ENCODE data around the gene YPEL4.
"Not testable (repeated sequence)": the region's sequence is repeated elsewhere in the genome, so short reads cannot be mapped to it uniquely, and the experiment has no call there.

YPEL4 gene

DNA sequence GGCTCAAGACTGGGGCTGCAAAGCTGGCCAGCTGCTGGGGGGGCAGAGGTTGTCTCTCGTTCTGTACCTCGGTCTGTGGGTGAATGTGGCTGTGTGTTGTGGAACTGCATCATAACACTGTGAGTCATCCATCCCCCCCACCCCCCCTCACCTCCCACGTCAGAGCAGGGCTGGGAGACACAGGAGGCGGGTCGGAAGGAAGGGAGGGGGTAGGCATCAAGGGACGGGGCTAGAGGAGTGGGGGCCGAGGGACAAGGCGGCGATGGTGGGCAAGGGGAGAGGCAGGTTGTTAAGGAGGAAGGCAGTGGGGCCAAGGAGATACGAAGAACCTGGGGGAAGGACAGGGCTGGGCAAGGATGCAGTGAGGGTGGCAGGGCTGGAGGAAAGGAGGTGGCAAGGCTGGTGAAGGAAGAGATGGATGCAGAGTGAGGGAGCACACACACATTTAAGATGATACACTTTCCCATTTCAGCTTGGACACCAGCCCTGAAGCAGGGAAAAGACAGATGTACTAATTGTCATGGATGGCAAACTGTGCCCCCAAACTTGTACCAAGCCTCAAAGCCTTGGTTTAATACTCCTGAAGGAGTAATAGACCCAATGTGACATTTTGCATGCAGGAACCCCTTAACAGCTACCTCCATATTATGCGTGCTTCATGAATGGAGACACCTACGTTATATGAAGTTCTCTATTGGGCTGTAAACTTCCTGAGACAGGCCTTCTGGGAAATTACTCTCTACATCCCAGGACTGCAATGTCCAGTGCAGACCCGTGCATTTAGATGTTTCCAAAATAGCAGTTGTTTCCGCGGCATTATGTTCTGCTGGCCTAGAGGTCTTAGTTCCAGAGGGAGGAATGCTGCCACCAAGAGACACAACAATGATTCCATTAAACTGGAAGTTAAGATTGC is at the start of gene YPEL4:
Gene YPEL4, minus strand, starts transcription at position 87 of the 913 bp plus-strand sequence. CDS start 2,805 bp downstream, outside the sequence.
- peak; percentile 40 to 41 for DNase-seq (ENCODE audit: low read depth in 2 of 2)

DNA sequence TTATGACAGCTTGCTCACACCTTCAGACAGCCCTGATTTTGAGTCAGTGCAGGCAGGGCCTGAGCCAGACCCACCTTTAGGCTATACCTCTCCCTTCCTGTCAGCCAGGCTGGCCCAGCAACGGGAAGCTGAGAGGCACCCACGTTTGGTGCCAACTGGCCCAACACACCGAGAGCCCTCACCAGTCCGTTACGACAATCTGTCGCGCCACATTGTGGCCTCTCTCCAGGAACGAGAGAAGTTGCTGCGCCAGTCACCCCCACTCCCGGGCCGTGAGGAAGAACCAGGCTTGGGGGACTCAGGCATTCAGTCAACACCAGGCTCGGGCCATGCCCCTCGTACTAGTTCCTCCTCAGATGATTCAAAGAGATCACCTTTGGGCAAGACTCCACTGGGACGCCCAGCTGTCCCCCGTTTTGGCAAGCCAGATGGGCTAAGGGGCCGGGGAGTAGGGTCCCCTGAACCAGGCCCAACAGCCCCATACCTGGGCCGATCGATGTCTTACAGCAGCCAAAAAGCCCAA is 49.2 kb upstream of the YPEL4 start:
- DNase-seq (ENCODE audit: low read depth in 2 of 2), result no peak

GRCh38 chr11:57690474-57690873 is 40.8 kb upstream of the YPEL4 start:
- DNase-seq (ENCODE audit: low read depth in 2 of 2), result not testable (repeated sequence)

DNA sequence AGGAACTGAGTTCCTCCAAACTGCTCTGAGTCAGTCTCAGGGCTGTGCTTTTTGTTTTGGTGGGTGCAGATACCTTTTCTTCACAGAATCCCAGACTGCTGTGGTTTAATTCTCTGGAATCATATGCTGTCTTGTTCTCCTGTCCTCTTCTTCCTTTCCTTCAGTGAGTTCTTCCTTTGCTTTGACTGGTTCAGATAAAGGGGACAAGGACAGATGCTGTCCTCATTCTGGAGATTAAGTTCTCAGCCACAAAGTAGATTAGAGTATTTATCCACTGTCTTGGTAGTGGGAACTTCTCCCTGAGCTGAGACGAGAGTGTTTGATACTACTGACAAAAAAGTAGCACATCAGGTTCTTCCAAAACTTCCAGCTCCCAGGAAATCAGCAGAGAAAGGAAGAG is 31.5 kb upstream of the YPEL4 start:
- DNase-seq (ENCODE audit: low read depth in 2 of 2), result no peak

GRCh38 chr11:57680552-57680874 is 30.8 kb upstream of the YPEL4 start:
- no peak for DNase-seq (ENCODE audit: low read depth in 2 of 2)

- no peak for DNase-seq (ENCODE audit: low read depth in 2 of 2)
These were observed 29.7 kb upstream of the YPEL4 start for GRCh38 chr11:57679396-57679795.

- DNase-seq (ENCODE audit: low read depth in 2 of 2), result no peak
These were observed 25.6 kb upstream of the YPEL4 start for GRCh38 chr11:57675176-57675941.

GRCh38 chr11:57674251-57674650 is 24.5 kb upstream of the YPEL4 start:
- DNase-seq (ENCODE audit: low read depth in 2 of 2), result no peak

DNA sequence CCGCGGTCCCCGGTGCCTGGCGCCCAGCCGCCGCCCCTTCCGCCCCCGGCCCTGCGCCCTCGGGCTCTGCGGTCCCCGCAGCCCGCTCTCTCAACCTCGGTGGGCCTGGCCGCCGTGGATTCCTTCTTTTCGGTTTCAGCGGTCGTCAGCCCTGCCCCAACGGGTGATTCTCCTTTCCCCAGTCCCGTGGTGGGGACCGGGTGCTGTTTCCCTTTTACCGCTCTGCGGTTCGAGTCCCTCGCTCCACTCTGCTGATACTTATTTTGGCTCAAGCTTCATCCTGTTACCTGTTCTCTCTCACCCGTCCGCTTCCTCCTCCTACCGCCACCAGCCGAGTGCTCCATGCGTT is 18.7 kb upstream of the YPEL4 start:
- DNase-seq (ENCODE audit: low read depth in 2 of 2), result peak in 1 of 2 donors; percentile 25

- peak; percentile 96 to 98 for DNase-seq (ENCODE audit: low read depth in 2 of 2)
These were observed 18.2 kb upstream of the YPEL4 start, which contains the start of gene ZDHHC5 for GRCh38 chr11:57667736-57668433. Gene ZDHHC5 (plus strand): TSS chr11:57668114. CDS start chr11:57673091, 4,977 bp downstream.

DNA sequence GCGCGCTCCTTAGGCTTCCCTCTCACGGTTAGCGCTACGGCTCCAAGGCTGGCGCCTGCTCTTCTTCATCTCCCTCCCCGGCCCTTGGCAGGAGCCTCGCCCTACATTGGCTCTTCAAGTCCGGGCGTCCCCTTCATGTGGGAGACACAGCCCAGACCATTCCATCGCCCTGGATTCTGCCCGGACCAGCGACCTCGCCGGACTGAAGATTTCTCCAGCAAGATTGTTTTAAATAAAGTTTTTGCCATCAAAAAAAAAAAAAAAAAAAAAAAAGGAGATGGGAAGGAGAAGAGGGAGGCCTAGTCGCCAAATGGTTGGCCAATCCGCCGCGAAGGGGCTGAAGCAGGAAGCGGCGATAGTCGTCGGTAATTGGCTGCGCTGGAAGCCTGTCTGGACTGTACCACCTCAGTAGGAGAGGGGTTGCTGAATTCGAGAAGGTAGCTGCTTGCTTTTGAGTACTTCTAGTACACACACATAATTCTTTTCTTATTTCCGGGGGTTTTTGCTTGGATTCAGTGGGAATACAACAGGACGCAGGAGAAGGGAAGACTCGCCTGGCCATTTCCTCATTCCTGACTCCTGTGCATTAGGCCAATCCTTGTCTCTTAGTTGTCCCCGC is 17.5 kb upstream of the YPEL4 start:
- DNase-seq (ENCODE audit: low read depth in 2 of 2), result peak; percentile 78 to 82

DNA sequence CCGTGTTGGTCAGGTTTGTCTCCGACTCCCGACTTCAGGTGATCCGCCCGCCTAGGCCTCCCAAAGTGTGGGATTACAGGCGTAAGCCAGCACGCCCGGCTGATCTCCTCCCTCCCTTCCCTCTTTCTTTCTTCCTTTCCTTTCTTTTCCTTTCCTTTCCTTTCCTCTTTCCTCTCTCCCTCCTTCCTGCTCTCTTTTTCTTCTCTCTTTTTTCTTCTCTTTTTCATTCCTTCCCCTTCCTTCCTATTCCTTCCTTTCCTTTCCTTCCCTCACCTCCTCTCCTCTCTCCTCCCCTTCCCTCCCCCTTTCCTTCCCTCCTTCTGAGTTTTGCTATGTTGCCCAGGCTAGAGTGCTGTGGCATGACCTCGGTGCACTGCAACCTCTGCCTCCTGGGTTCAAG is 14.3 kb upstream of the YPEL4 start:
- DNase-seq (ENCODE audit: low read depth in 2 of 2), result no peak

- no peak for DNase-seq (ENCODE audit: low read depth in 2 of 2)
These were observed 13.2 kb upstream of the YPEL4 start for GRCh38 chr11:57662893-57663292.

DNA sequence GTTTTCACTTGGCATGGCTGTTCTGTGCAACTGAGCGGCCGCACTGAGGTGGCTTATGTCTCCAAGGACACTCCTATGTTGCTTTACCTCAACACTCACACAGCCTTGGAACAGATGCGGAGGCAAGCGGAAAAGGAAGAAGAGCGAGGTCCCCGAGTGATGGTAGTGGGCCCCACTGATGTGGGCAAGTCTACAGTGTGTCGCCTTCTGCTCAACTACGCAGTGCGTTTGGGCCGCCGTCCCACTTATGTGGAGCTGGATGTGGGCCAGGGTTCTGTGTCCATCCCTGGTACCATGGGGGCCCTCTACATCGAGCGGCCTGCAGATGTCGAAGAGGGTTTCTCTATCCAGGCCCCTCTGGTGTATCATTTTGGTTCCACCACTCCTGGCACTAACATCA is 10.0 kb upstream of the YPEL4 start:
- DNase-seq (ENCODE audit: low read depth in 2 of 2), result no peak

DNA sequence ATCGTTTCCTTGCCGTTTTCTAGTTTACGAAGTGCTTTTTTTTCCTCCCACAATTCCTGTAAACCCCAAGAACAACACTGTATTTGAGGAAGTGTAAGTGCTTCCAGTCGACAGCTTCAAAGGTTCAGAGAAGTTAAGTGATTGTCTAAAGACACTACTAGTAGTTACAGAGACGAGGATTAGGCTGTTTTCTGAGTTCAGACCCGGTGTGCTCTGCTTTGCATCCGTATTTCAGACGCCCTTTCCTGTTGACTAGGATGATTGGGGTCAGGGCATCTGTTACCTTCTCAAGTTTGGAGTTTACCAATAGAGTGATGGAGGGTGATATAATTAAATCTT is 8.3 kb upstream of the YPEL4 start:
- no peak for DNase-seq (ENCODE audit: low read depth in 2 of 2)

GRCh38 chr11:57657194-57658022 is 7.7 kb upstream of the YPEL4 start, which contains the start of gene CLP1:
Gene CLP1 (plus strand): TSS chr11:57657762. CDS start chr11:57659477, 1,715 bp downstream.
- peak; percentile 98 to 99 for DNase-seq (ENCODE audit: low read depth in 2 of 2)

DNA sequence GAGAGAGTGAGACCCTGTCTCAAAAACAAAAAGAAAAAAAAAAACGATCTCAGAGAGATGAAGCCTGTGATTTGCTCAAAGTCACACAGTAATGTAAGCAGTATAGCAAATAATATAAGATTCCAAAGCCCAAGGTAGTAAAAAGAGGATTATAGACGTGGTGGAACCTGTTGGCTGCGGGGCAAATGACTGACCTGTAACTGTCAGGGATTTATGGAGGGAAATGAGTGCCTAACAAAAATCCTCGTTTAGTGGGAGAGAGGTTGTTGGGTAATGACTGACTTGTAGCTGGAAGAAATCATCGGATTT is 7.1 kb upstream of the YPEL4 start:
- DNase-seq (ENCODE audit: low read depth in 2 of 2), result no peak

DNA sequence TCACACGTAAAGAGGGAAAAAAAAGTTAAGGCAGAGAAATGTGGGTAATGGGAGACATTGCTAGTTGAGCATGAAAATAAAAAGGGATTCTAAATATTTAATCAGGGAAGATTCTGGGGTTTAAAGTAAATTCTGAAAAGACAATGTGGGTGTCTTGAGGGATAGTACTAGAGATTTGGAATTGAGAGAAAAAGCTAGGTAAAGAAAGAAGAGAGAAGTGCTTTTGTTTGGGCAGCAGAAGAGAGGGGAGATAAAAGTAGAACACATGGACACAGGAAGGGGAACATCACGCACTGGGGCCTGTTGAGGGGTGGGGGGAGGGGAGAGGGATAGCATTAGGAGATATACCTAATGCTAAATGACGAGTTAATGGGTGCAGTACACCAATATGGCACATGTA is 3.5 kb upstream of the YPEL4 start:
- no peak for DNase-seq (ENCODE audit: low read depth in 2 of 2)

GRCh38 chr11:57652662-57653061 is 3.0 kb upstream of the YPEL4 start:
- DNase-seq (ENCODE audit: low read depth in 2 of 2), result no peak

DNA sequence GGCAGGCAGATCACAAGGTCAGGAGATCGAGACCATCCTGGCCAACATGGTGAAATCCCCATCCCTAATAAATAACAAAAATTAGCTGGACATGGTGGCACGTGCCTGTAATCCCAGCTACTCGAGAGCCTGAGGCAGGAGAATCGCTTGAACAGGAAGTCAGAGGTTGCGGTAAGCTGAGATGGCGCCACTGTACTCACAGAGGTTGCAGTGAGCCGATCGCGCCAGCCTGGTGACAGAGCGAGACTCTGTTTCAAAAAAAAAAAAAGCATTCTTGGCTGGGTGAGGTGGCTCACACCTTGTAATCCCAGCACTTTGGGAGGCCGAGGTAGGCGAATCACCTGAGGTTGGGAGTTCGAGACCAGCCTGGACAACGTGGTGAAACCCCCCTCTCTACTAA is 2.5 kb upstream of the YPEL4 start:
- not testable (repeated sequence) for DNase-seq (ENCODE audit: low read depth in 2 of 2)

GRCh38 chr11:57651408-57651807 is 1.7 kb upstream of the YPEL4 start:
- DNase-seq (ENCODE audit: low read depth in 2 of 2), result no peak

Data from activated CD4-positive, alpha-beta T cell treated with anti-CD3 and anti-CD28 coated beads for 24 hours (primary cell).